Measurements from ENCODE around the gene GLRA3. TPM values are rescaled to one million over a fixed set of nuclear protein-coding genes. Genes with fewer than 3 reads are reported as not detected.

Gene GLRA3
- total and polyA plus RNA-seq, 2 of the 8 experiments (the other 6 are each of a cell fraction or from before 2014, with no cell fraction given) = 0.02 TPM; not detected in 1

DNA sequence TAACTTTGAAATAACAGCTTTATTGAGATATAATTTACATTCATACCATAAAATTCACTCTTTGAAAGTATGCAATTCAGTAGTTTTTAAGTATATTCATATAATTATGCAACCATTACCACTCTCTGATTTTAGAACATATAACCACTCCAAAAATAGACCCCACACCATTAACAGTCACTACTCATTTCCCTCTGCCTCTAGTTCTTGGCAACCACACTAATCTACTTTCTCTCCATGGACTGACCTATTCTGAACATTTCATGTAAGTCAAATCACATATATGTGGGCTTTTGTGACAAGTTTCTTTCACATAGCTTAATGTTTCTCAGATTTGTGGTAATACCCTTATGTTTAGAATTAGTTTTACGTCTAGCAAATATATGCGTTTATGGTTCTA is 19.5 kb upstream of the GLRA3 start:
- Histone ChIP-seq H3K27me3 (replicated peaks in 1 of 4; ENCODE audit: control insufficient read depth in 3 of 4, extremely low read depth in 1 of 4, insufficient read depth in 3 of 4, low read length in 3 of 4) (no peaks in the 10 kb centered on the region), H4K91ac (replicated peaks; ENCODE audit: insufficient read length, low read length) (no peak overlapping the region), H3K27ac (ENCODE audit: low read depth, low read length) (no peak overlapping the region), H3K9me3 (ENCODE audit: insufficient read depth in 2 of 2, low read depth in 1 of 2, low read length in 1 of 2) (0 out of 4 replicates have a peak, but pooled peaks cover 0 to 4% of the 10 kb centered on the region in 2 experiments), H2BK12ac (ENCODE audit: low read depth, low read length) (no peak overlapping the region), H3K23ac (ENCODE audit: insufficient read length) (no peak overlapping the region), H2BK120ac (replicated peaks; ENCODE audit: low read depth, low read length) (no peak overlapping the region), H2AFZ (ENCODE audit: low read length) (no peak overlapping the region), H3K36me3 (ENCODE audit: control insufficient read depth in 2 of 4, insufficient read depth in 4 of 4, low read length in 3 of 4) (no peaks in the 10 kb centered on the region), H3K18ac (ENCODE audit: extremely low read depth, low read length) (no peak overlapping the region), H4K5ac (ENCODE audit: insufficient read length, low read depth, low read length) (no peak overlapping the region), H3K23me2 (ENCODE audit: low read depth, low read length) (no peaks in the 10 kb centered on the region; the same call in 1 of the 2 replicates), H2BK5ac (ENCODE audit: low read depth, low read length) (no peak overlapping the region), H3K9ac (replicated peaks in 1 of 4; ENCODE audit: extremely low read depth in 1 of 4, low read depth in 3 of 4, low read length in 3 of 4) (no peak overlapping the region), H2AK5ac (ENCODE audit: low read depth, low read length) (no peak overlapping the region), H4K20me1 (replicated peaks in 1 of 2; ENCODE audit: control insufficient read depth in 1 of 2, insufficient read depth in 2 of 2, low read length in 2 of 2) (no peaks in the 10 kb centered on the region), H4K8ac (ENCODE audit: extremely low read depth, insufficient read depth, low read length) (no peak overlapping the region), H2BK15ac (ENCODE audit: low read length) (no peak overlapping the region), H3K4me2 (ENCODE audit: insufficient read depth in 1 of 2, low read depth in 2 of 2, low read length in 2 of 2) (no peak overlapping the region), H3K4me3 (ENCODE audit: extremely low read depth in 1 of 4, insufficient read depth in 2 of 4, low read depth in 3 of 4, low read length in 4 of 4) (no peak overlapping the region), H3K4me1 (replicated peaks in 1 of 4; ENCODE audit: control insufficient read depth in 3 of 4, insufficient read depth in 4 of 4, low read length in 3 of 4) (no peaks in the 10 kb centered on the region), H3K79me1 (ENCODE audit: low read depth, low read length) (no peaks in the 10 kb centered on the region), H3K79me2 (ENCODE audit: control insufficient read depth in 1 of 2, insufficient read depth in 2 of 2, low read length in 2 of 2) (no peaks in the 10 kb centered on the region), H3K14ac (ENCODE audit: insufficient read length) (no peak overlapping the region), H3K4ac (replicated peaks; ENCODE audit: insufficient read length, low read depth, low read length) (no peak overlapping the region), H3K56ac (replicated peaks; ENCODE audit: insufficient read length, low read depth, low read length) (no peak overlapping the region), H2BK20ac (ENCODE audit: low read length) (no peak overlapping the region)
- FAIRE-seq = no peak
- ChIA-PET CTCF (ENCODE audit: partially characterized antibody) (no interaction called here), POLR2A (ENCODE audit: partially characterized antibody) (no interaction called here)
- no peak for DNase-seq (ENCODE audit: low read depth in 1 of 2, low spot score in 2 of 2)
- 93% methylated on average over 2 of the region's 2 CpGs; no CpG with 5 or more reads in 1 of the 2 experiments for WGBS, 2 experiments (ENCODE audit: extremely low coverage in 1 of 2, insufficient coverage in 1 of 2, insufficient read length in 1 of 2, insufficient replicate concordance in 2 of 2, low coverage in 1 of 2, low lambda C conversion rate in 2 of 2, missing lambda C conversion rate in 1 of 2)
- TF ChIP-seq SIRT6 (IDR thresholded peaks at IDR 0.05; ENCODE audit: low read length) (no peak), ASH2L (IDR thresholded peaks at IDR 0.05; ENCODE audit: low read length) (no peak)

Measured in H1 (cell line).